ENCODE data around the gene FOXD1.
"Not testable (repeated sequence)": the region's sequence is repeated elsewhere in the genome, so short reads cannot be mapped to it uniquely, and the experiment has no call there.

Gene FOXD1

GRCh38 chr5:73448463-73449136, at the start of gene FOXD1:
Gene FOXD1 (minus strand): TSS chr5:73448777. CDS start chr5:73448362, 415 bp downstream.
- DNase-seq (ENCODE audit: low spot score) = peak; percentile 67

- peak; percentile 26 for DNase-seq (ENCODE audit: low spot score)
Measured at GRCh38 chr5:73497497-73498056, 49.0 kb upstream of the FOXD1 start.

- DNase-seq (ENCODE audit: low spot score) = peak; percentile 60
Measured at GRCh38 chr5:73496984-73497457, 48.4 kb upstream of the FOXD1 start.

DNA sequence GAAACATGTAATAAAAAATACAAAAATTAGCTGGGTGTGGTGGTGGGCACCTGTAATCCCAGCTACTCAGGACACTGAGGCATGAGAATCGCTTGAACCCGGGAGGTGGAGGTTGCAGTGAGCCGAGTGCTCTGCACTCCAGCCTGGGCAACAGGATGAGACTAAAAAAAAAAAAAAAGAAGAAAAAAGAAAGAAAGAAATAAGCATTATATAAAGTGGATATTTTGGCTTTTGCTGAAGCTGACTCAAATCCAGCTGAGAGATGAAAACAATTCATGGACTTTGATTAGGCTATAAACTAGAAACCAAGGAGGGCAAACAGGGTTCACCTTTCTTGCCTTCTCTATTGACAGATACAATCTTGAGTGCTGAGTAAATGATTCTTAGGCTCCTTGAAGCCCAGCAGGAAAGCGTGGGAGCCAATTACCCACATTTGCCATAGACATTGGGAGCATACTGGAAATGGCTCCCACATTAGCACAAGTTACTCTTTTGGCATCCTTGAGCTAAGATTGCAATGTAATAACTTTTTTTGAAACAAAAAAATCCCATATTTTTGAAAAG, 47.3 kb upstream of the FOXD1 start:
- no peak for DNase-seq (ENCODE audit: low spot score)

- no peak for DNase-seq (ENCODE audit: low spot score)
Measured at GRCh38 chr5:73494721-73495120, 46.1 kb upstream of the FOXD1 start.

DNA sequence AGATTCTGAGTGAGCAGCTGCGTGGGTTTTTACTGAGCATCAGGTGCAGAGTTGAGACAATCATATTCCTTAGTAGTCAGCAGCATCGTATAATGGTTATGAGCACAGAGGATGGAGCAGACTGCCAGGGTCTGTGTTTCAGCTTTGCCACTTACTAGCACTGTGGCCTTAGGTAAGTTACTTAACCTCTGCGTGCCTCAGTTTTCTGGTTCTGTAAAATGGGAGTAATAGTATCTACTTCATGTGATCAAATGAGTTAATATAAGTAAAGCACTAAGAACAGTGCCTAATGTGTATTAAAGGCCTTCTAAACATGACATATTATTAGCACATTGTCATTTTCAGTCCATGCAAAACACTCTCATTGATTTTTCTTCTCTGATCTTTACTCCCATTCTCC, 44.8 kb upstream of the FOXD1 start:
- DNase-seq (ENCODE audit: low spot score) = no peak

- DNase-seq (ENCODE audit: low spot score) = no peak
Measured at GRCh38 chr5:73491155-73491554, 42.6 kb upstream of the FOXD1 start.

DNA sequence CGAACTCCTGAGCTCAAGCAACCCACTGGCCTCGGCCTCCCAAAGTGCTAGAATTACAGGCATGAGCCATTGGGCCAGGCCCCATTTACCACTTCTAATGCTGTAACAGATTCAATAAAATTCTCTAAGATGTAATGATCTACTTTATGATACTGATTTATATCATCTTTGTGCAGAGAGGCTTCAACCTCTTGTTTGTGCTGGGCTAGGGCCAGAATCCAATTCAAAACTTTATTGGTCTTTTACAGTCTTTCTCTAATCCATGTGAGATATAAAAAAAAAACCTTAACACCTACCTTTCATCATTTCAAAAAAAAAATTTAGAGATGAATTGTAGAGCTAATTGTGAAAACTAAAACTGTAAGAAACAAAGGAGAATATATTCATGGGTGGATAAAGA, 41.5 kb upstream of the FOXD1 start:
- DNase-seq (ENCODE audit: low spot score) = no peak

DNA sequence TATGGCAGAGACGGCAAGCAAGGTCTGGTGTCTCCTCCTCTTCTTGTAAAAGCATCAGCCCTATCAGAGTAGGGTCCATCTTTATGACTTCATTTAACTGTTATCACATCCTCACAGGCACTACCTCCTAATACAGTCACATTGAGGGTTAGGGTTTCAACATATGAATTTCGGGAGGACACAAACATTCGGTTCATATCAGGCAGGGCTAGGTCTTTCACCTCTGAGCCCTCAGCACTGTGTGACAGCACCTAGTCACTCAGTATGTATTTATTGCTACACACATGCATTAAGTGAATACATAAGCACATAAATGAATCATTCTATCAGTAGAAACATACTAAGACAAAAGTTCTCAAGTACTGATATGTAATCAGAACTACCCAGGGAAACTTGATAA, 40.2 kb upstream of the FOXD1 start:
- no peak for DNase-seq (ENCODE audit: low spot score)

DNA sequence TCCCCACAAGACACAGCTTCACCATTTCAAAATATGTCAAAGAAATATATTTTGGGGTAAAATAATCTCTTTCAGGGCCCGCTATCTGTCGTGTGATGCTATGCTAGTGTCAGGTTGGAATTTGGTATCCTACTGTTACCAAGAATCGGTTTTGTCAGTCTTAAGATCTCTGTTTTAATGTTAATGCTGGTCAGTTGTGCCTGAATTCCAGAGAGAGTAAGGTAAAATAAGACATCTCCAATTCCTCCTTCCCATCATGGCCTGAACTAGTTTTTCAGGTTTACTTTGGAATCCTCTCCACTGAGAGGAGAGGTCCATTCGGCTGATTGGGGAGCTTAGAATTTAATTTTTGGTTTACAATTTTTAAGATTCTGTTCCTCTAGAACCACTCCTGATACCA, 39.2 kb upstream of the FOXD1 start:
- no peak for DNase-seq (ENCODE audit: low spot score)

DNA sequence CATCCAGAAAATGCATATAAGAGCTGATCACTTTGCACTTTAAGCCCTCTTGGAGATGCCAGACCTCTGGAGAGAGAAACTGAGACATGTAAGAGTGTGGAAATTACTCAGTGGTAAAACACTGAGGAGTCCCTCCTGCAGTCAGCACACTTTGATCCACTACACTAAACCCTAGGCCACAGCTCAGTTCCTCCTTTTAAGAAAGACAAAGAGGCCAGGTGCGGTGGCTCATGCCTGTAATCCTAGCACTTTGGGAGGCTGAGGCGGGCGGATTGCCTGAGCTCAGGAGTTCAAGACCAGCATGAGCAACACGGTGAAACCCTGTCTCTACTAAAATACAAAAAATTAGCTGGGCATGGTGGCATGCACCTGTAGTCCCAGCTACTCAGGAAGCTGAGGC, 38.7 kb upstream of the FOXD1 start:
- not testable (repeated sequence) for DNase-seq (ENCODE audit: low spot score)

- DNase-seq (ENCODE audit: low spot score) = no peak
Measured at GRCh38 chr5:73486119-73486899, 37.7 kb upstream of the FOXD1 start.

DNA sequence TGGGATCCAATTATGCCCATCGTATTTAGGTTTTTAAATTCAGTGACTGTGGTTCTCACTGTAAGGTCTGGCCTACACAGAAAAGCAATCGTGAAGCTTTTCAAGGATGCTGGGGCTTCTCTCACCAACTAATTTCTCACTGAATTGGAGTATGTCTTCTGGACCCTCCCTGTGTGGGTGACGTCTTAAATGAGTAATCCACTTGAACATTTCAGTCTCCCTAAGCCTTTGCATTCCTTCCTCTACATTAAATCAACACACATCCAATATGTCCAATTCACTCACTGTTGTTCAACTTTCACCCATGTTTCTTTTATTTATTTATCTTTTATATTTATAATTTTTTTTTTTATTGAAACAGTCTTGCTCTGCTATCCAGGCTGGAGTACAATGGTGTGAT, 37.1 kb upstream of the FOXD1 start:
- no peak for DNase-seq (ENCODE audit: low spot score)

GRCh38 chr5:73484511-73484910, 35.9 kb upstream of the FOXD1 start:
- no peak for DNase-seq (ENCODE audit: low spot score)

GRCh38 chr5:73483676-73484075, 35.1 kb upstream of the FOXD1 start:
- no peak for DNase-seq (ENCODE audit: low spot score)

GRCh38 chr5:73482383-73483136, 34.0 kb upstream of the FOXD1 start:
- DNase-seq (ENCODE audit: low spot score) = no peak

DNA sequence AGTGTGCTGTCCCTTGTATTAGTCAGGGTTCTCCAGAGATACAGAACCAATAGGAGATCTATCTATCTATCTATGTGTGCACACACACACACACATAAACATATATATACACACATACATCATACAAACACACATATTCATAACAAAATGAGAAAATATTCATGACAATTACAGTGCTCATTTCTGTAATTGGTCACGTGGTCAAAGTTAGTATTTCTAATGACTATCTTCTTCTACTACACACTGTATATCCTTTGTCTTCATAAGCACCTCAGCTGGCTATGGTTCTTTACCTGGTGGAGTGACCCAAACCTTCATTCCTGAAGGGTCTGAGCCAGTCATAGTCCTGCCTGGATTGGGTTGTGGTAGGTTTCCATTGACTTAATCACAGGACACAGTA, 31.9 kb upstream of the FOXD1 start:
- no peak for DNase-seq (ENCODE audit: low spot score)

- no peak for DNase-seq (ENCODE audit: low spot score)
Measured at GRCh38 chr5:73472116-73472515, 23.5 kb upstream of the FOXD1 start.

DNA sequence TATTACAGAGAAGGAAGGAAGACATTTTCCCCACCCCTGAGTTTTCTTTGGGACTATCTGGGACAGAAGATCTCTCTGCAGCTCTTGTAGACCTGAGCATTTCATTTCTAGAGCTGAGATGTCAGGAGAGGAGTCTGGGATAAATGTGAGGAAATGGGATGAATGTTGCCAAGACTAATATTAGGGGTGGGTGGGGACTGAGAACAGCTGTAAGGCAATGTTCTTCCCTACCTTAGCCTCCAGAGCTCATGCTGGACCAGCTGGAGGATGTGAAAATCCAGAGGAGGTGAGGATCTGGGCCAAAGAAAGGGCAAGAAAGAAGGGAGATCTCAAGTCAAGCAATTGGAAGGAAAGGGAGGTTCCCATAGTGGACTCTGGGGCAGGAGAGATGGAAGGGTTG, 23.1 kb upstream of the FOXD1 start:
- DNase-seq (ENCODE audit: low spot score) = no peak

DNA sequence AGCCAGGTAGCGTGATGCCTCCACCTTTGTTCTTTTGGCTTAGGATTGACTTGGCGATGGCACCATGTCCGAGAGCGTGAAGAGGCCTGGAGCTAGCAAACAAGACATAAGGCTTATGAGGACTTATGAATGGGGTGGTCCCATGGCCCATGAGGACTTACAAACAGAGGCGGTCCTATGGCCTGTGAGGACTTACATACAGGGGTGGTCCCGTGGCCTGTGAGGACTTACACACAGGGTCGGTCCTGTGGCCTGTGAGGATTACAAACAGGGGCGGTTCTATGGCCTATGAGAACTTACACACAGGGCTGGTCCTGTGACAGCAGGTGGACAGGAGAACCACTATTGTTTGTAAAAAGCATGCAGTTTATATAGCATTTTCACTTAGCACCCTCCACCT, 21.3 kb upstream of the FOXD1 start:
- DNase-seq (ENCODE audit: low spot score) = no peak

DNA sequence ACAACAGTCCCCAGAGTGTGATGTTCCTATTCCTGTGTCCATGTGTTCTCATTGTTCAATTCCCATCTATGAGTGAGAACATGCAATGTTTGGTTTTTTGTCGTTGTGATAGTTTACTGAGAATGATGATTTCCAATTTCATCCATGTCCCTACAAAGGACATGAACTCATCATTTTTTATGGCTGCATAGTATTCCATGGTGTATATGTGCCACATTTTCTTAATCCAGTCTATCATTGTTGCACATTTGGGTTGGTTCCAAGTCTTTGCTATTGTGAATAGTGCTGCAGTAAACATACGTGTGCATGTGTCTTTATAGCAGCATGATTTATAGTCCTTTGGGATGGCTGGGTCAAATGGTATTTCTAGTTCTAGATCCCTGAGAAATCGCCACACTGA, 20.1 kb upstream of the FOXD1 start:
- not testable (repeated sequence) for DNase-seq (ENCODE audit: low spot score)
